Natural killer cell treated with Interleukin-12 subunit alpha and Interleukin-12 subunit beta and Interleukin-15 and Interleukin-18, amount 100 ng/mL, for 72 hours (primary cell): ENCODE data around the gene TBC1D1. TPM values are rescaled to one million over a fixed set of nuclear protein-coding genes. Genes with fewer than 3 reads are reported as not detected.

Experiments
- ATAC-seq, 2 donors: fragments of 150-1000 bp; cut with Tn5 transposase in 1 of 2; sonication (Bioruptor Pico), chemical (Tn5 transposase) in 1 of 2; 2 replicates each; pipeline ENCODE4 v1.10.0; 2021
- DNase-seq: peaks from one replicate; pipeline ENCODE4 v3.0.0; 2022; ENCODE audit warnings: low spot score
- H3K27ac Mint-ChIP-seq, 2 donors: 1 replicate in 1 of 2; 2 replicates in 1 of 2; pipeline ENCODE4 v1.8.0; 2022; ENCODE audit warnings: mixed read lengths in 2 of 2, mild to moderate bottlenecking in 1 of 2, moderate library complexity in 1 of 2
- H3K27me3 Mint-ChIP-seq, 2 donors: 1 replicate in 1 of 2; 2 replicates in 1 of 2; pipeline ENCODE4 v1.8.0; 2022; ENCODE audit warnings: mixed read lengths in 2 of 2
- H3K36me3 Mint-ChIP-seq: one replicate; pipeline ENCODE4 v1.8.0; 2022; ENCODE audit warnings: mixed read lengths
- H3K4me1 Mint-ChIP-seq, 2 donors: 1 replicate in 1 of 2; 2 replicates in 1 of 2; pipeline ENCODE4 v1.8.0; 2022; ENCODE audit warnings: low read depth in 2 of 2, mixed read lengths in 2 of 2, mild to moderate bottlenecking in 1 of 2
- H3K4me3 Mint-ChIP-seq: one replicate; pipeline ENCODE4 v1.8.0; 2022; ENCODE audit warnings: mixed read lengths
- H3K9me3 Mint-ChIP-seq: 2 replicates; pipeline ENCODE4 v1.8.0; 2022; ENCODE audit warnings: mixed read lengths
- total RNA-seq, 2 donors: library from RNA; stranded (reverse); gene quantifications; one replicate each; pipeline ENCODE4 v1.2.3, GENCODE V29; 2022

The TBC1D1 gene
- total RNA-seq, 2 donors from 2014 or later: 47.9 to 66.6 TPM

GRCh38 chr4:37872310-37872988 lies 18.4 kb upstream of the TBC1D1 start:
- H3K9me3 Mint-ChIP-seq: no peaks in the 10 kb centered on the region
- peaks cover 7% of the 10 kb centered on the region for H3K36me3 Mint-ChIP-seq
- ATAC-seq: no peak
- no peaks in the 10 kb centered on the region for H3K4me1 Mint-ChIP-seq
- no peak overlapping the region for H3K4me3 Mint-ChIP-seq
- peak overlapping the region in 1 of 2 donors; percentile 27 for H3K27ac Mint-ChIP-seq
- no peak for DNase-seq
- H3K27me3 Mint-ChIP-seq: no peaks in the 10 kb centered on the region

- H3K9me3 Mint-ChIP-seq: no peaks in the 10 kb centered on the region
- no peak overlapping the region for H3K4me3 Mint-ChIP-seq
- ATAC-seq: peak in 1 of 2 donors; percentile 44
- no peak for DNase-seq
- H3K4me1 Mint-ChIP-seq: no peaks in the 10 kb centered on the region
- no peaks in the 10 kb centered on the region for H3K27me3 Mint-ChIP-seq
- H3K27ac Mint-ChIP-seq: no peak overlapping the region
- no peaks in the 10 kb centered on the region for H3K36me3 Mint-ChIP-seq
Observed at GRCh38 chr4:37873386-37873785, 17.5 kb upstream of the TBC1D1 start.

GRCh38 chr4:37876156-37876555 lies 14.7 kb upstream of the TBC1D1 start:
- ATAC-seq (no peak), DNase-seq (no peak)
- Mint-ChIP-seq H3K27me3 (no peaks in the 10 kb centered on the region), H3K36me3 (no peaks in the 10 kb centered on the region), H3K9me3 (no peaks in the 10 kb centered on the region), H3K27ac (no peak overlapping the region), H3K4me1 (no peaks in the 10 kb centered on the region), H3K4me3 (no peak overlapping the region)

DNA sequence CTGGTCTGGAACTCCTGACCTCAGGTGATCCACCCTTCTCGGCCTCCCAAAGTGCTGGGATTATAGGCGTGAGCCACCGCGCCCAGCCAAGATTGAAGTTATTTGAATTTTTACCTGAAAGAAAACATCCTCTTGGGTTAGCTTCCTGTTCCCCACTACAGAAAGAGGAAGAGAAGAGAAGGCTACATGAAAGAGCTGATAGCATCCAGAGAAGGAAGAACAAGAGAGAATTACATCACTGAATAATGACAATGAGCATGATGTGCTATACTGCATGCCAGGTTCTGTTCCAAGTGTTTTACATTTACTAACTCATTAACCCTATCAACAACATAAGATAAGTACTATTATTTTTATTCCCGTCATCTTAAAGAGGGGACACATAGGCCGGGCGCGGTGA lies 11.5 kb upstream of the TBC1D1 start:
- no peak for DNase-seq
- no peak for ATAC-seq
- H3K9me3 Mint-ChIP-seq: no peaks in the 10 kb centered on the region
- no peak overlapping the region for H3K27ac Mint-ChIP-seq
- H3K4me3 Mint-ChIP-seq: no peak overlapping the region
- no peaks in the 10 kb centered on the region for H3K36me3 Mint-ChIP-seq
- H3K27me3 Mint-ChIP-seq: no peaks in the 10 kb centered on the region
- no peaks in the 10 kb centered on the region for H3K4me1 Mint-ChIP-seq

- Mint-ChIP-seq H3K36me3 (no peaks in the 10 kb centered on the region), H3K27me3 (peaks cover 0 to 5% of the 10 kb centered on the region in 2 donors), H3K9me3 (no peaks in the 10 kb centered on the region), H3K27ac (no peak overlapping the region), H3K4me1 (peaks cover 5 to 8% of the 10 kb centered on the region in 2 donors), H3K4me3 (no peak overlapping the region)
- ATAC-seq (no peak), DNase-seq (no peak)
Observed at GRCh38 chr4:37881811-37882210, 9.1 kb upstream of the TBC1D1 start.

- peaks cover 0 to 5% of the 10 kb centered on the region in 2 donors for H3K27me3 Mint-ChIP-seq
- DNase-seq: no peak
- no peaks in the 10 kb centered on the region for H3K9me3 Mint-ChIP-seq
- H3K4me3 Mint-ChIP-seq: no peak overlapping the region
- peaks cover 5 to 8% of the 10 kb centered on the region in 2 donors for H3K4me1 Mint-ChIP-seq
- no peak overlapping the region for H3K27ac Mint-ChIP-seq
- no peak for ATAC-seq
- H3K36me3 Mint-ChIP-seq: no peaks in the 10 kb centered on the region
Observed at GRCh38 chr4:37882665-37883296, 8.1 kb upstream of the TBC1D1 start.

DNA sequence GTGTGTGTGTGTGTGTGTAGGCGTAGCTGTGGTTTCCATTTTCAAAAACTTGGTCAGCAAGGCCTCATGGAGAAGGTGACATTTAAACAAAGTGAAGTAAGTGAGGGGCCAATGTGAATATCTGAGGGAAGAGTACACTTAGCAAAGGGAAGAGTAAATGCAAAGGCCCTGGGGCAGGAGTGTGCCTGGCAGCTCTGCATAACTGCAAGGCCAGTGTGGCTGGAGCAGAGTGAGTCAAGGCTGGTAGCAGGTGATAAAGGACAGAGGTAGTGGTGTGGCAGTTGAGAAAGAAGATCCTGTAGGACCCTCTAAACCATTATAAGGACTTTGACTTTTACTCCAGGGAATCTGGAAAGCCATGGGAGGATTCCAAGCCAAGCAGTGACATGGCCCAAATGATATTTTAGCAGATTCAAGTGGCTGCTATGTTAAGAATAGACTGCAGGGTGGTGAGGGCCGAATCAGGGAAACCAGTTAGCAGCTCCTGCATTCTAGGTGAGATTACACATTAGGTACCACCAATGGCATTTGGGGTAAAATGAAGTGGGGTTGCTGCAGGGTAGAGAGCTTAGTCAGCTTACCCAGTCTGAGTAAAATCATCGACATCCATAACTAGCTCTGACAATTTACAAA lies 5.9 kb upstream of the TBC1D1 start:
- Mint-ChIP-seq H3K27ac (no peak overlapping the region), H3K36me3 (no peaks in the 10 kb centered on the region), H3K4me3 (no peak overlapping the region), H3K9me3 (no peaks in the 10 kb centered on the region), H3K4me1 (peaks cover 6 to 9% of the 10 kb centered on the region in 2 donors), H3K27me3 (peaks cover 0 to 5% of the 10 kb centered on the region in 2 donors)
- no peak for ATAC-seq
- DNase-seq: no peak

GRCh38 chr4:37885496-37885895 lies 5.4 kb upstream of the TBC1D1 start:
- Mint-ChIP-seq H3K27ac (no peak overlapping the region), H3K36me3 (no peaks in the 10 kb centered on the region), H3K9me3 (no peaks in the 10 kb centered on the region), H3K4me1 (peaks cover 8 to 12% of the 10 kb centered on the region in 2 donors), H3K27me3 (peaks cover 0 to 5% of the 10 kb centered on the region in 2 donors), H3K4me3 (no peak overlapping the region)
- no peak for DNase-seq
- no peak for ATAC-seq

DNA sequence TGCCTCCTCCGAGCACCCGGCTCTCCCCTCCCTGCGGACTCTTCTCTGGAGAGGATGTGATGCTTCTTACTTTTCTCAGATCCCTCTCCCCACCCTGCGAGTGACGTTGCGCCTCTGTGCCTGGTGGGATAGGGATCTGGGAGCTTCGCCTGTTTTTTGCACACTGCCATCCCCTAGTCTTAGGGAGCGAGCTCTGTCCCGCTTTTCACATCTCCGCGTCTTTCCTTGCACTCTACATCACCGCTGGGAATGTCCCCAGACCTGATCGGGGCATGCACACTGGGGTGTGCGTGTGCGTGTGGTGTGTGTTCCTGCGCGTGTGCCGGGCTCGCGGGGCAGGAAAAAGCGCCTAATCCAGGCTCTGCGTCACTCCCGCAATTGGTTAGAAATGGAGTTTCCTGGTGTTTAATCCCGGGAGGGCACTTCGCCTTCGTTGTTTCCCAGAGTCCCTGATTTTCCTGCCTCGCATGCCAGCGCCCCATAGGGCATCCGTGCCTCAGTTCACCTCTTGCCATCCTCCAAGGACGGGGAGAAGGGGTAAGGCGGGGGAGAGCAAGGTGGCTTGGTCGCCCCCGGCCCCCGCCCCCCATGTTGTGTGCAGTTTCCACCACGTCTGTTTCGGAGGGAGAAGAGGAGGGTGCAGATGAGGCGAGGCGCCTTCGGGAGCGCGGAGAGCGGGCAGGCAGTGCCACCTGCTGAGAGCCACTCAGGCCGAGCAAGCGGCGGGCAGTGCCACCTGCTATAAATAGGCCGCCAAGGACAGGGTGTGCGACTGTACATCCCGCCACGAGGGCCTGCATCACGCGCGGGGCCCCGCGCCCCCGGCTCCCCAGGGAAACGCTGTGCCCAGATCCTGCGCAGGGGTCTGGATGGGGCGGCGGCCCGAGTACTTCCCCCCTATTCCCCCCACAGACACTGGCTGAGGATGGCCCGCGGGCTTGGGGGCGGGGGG lies 759 bp upstream of the TBC1D1 start:
- DNase-seq (no peak), ATAC-seq (peak in 1 of 2 donors; percentile 41)
- H3K4me1 Mint-ChIP-seq: peaks cover 20 to 22% of the 10 kb centered on the region in 2 donors
- H3K27ac Mint-ChIP-seq: no peak overlapping the region
- H3K36me3 Mint-ChIP-seq: no peaks in the 10 kb centered on the region
- H3K9me3 Mint-ChIP-seq: no peaks in the 10 kb centered on the region
- no peaks in the 10 kb centered on the region for H3K27me3 Mint-ChIP-seq
- H3K4me3 Mint-ChIP-seq: peak overlapping the region; percentile 27

- peak; percentile 71 for DNase-seq
- Mint-ChIP-seq H3K4me3 (peak overlapping the region; percentile 79), H3K27me3 (no peaks in the 10 kb centered on the region), H3K36me3 (no peaks in the 10 kb centered on the region), H3K4me1 (peaks cover 22 to 28% of the 10 kb centered on the region in 2 donors), H3K9me3 (no peaks in the 10 kb centered on the region), H3K27ac (peak overlapping the region; percentile 70 to 89)
- peak; percentile 75 to 78 for ATAC-seq
Observed at GRCh38 chr4:37891260-37892159, 626 bp downstream of the TBC1D1 start.

- H3K4me1 Mint-ChIP-seq: peaks cover 24 to 32% of the 10 kb centered on the region in 2 donors
Observed at GRCh38 chr4:37892641-37893040, 1.8 kb downstream of the TBC1D1 start.

DNA sequence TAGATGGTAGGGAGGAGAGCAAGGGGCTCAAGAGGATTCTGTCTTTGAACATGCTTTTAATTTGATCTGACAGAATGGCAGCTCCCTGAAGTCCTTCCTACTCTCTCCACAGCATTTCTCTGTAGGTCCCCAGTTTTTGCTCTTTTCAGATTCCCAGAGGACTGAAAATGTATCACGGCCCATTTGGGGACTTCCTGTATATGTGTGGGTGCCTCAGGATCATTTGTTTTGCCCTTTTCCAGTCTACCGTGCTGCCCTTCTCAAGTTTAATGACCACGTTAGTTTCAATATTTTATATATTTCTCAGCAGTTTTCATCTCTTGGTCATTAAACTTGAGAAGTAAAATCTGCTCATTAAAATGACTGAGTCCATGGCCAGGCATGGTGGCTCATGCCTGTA lies 2.3 kb downstream of the TBC1D1 start:
- peaks cover 24 to 32% of the 10 kb centered on the region in 2 donors for H3K4me1 Mint-ChIP-seq

More at GRCh38 chr4:37892641-37893040, 1.8 kb downstream of the TBC1D1 start:
- Mint-ChIP-seq H3K9me3 (no peaks in the 10 kb centered on the region), H3K27ac (peak overlapping the region; percentile 70 to 89), H3K27me3 (no peaks in the 10 kb centered on the region), H3K36me3 (no peaks in the 10 kb centered on the region), H3K4me3 (peak overlapping the region; percentile 79)
- DNase-seq (no peak), ATAC-seq (peak in 1 of 2 donors; percentile 60)

More for the DNA sequence above, 2.3 kb downstream of the TBC1D1 start:
- peak overlapping the region; percentile 79 for H3K4me3 Mint-ChIP-seq
- H3K9me3 Mint-ChIP-seq: no peaks in the 10 kb centered on the region
- ATAC-seq (no peak), DNase-seq (no peak)
- H3K27ac Mint-ChIP-seq: peak overlapping the region; percentile 70 to 89
- H3K36me3 Mint-ChIP-seq: no peaks in the 10 kb centered on the region
- H3K27me3 Mint-ChIP-seq: no peaks in the 10 kb centered on the region
